Brain microvascular endothelial cell (primary cell): ENCODE data around the gene IGIP.

ENCODE experiments used
- DNase-seq: peaks from one replicate; pipeline ENCODE4 v3.0.0-alpha.2; 2020
- H3K27ac ChIP-seq: fragments of 250-450 bp; sonication (Bioruptor Pico); 2 replicates; pipeline ENCODE4 v1.5.1; 2020; ENCODE audit warnings: mild to moderate bottlenecking, moderate library complexity
- H3K27me3 ChIP-seq: fragments of 250-450 bp; sonication (Bioruptor Pico); replicated peaks from 2 replicates; pipeline ENCODE4 v1.5.1; 2020; ENCODE audit warnings: mild to moderate bottlenecking
- H3K36me3 ChIP-seq: fragments of 250-450 bp; sonication (Bioruptor Pico); replicated peaks from 2 replicates; pipeline ENCODE4 v1.5.1; 2020; ENCODE audit warnings: mild to moderate bottlenecking
- H3K4me3 ChIP-seq: 2 replicates; pipeline ENCODE4 v1.5.1; 2011; ENCODE audit warnings: low read depth, mild to moderate bottlenecking, control low read depth, low read length, moderate library complexity
- in situ Hi-C: cut with HindIII; loops from 2 replicates; pipeline ENCODE4 v1.10.0; 2017; ENCODE audit warnings: low sequenced_read_pairs, low pct_ligation_motif_present
- TF ChIP-seq, protein P1 (sequence below): IDR thresholded peaks from 2 replicates; pipeline ENCODE4 v1.5.1; 2011; ENCODE audit warnings: low read depth, mild to moderate bottlenecking, moderate library complexity, low read length, control low read depth, inconsistent platforms; ENCODE audit errors: missing control alignments

IGIP gene

GRCh38 chr5:140145256-140145655 lies 19.5 kb downstream of the IGIP start:
- in situ Hi-C loops = no loop called here
- Histone ChIP-seq H3K4me3 (no peak overlapping the region), H3K27ac (no peak overlapping the region), H3K27me3 (no peaks in the 10 kb centered on the region), H3K36me3 (no peaks in the 10 kb centered on the region)
- TF ChIP-seq, protein P1, sequence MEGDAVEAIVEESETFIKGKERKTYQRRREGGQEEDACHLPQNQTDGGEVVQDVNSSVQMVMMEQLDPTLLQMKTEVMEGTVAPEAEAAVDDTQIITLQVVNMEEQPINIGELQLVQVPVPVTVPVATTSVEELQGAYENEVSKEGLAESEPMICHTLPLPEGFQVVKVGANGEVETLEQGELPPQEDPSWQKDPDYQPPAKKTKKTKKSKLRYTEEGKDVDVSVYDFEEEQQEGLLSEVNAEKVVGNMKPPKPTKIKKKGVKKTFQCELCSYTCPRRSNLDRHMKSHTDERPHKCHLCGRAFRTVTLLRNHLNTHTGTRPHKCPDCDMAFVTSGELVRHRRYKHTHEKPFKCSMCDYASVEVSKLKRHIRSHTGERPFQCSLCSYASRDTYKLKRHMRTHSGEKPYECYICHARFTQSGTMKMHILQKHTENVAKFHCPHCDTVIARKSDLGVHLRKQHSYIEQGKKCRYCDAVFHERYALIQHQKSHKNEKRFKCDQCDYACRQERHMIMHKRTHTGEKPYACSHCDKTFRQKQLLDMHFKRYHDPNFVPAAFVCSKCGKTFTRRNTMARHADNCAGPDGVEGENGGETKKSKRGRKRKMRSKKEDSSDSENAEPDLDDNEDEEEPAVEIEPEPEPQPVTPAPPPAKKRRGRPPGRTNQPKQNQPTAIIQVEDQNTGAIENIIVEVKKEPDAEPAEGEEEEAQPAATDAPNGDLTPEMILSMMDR = no peak
- no peak for DNase-seq

DNA sequence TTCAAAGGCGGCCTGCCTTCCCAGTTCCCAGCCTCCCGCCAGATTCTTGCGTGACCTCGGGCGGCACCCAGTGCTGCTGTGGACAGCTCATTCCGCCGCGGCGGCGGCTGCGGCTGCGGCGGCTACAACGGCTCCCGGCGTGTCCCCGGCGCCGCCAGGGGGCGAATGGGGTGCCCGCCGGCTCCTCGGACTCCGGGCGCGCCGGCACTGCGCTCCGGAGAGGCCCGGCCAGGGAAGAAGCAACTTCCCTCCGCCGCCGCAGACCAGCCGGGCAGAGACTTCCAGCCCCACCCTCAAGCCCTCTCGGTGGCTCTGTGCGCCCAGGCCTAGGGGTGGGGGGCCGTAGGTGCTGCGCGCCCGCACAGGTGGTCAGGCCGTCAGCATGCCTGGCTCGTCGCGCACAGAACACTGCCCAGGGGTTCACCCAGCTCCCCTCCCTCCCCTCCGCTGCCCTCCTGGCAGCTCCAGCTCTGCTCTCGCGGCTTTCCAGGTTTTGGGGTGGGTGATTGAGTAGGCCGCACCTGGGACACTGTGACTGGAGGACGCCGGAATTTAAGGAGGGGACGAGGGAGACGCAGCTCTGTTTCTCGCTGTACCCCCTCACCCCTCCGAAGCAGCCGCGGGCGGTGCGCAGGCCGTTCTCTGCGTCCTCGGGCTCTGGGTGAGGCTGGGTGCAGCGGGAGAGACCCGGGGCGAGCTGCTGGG lies 20.2 kb downstream of the IGIP start:
- Histone ChIP-seq H3K27ac (no peak overlapping the region), H3K27me3 (no peaks in the 10 kb centered on the region), H3K36me3 (no peaks in the 10 kb centered on the region), H3K4me3 (peak overlapping the region; percentile 47)
- TF ChIP-seq, protein P1 = peak; percentile 46
- DNase-seq = peak; percentile 42
- in situ Hi-C loops = no loop called here

- Histone ChIP-seq H3K4me3 (no peak overlapping the region), H3K36me3 (no peaks in the 10 kb centered on the region), H3K27ac (no peak overlapping the region), H3K27me3 (no peaks in the 10 kb centered on the region)
- in situ Hi-C loops = no loop called here
- TF ChIP-seq, protein P1 = no peak
- DNase-seq = no peak
Observed at GRCh38 chr5:140146523-140146842, 20.7 kb downstream of the IGIP start.

DNA sequence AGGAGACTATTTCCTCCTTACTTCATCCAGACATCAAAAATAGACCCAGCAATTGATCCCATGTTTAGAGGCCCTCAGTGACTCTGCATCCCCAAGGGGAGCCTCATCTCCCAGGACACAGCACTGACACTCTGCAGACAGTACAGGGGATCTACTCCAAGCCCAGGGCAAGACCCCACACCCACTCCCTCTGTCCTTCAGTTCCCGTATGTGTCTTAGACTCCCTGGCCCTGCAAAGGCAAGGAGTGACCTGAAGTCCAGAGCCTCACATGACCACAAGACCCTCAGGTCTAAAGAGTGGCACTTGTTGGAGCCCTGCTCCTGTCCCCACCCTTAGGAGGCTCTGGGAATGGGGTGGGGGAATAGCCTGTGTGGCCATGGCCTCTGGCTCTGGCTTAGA lies 21.7 kb downstream of the IGIP start:
- in situ Hi-C loops = no loop called here
- Histone ChIP-seq H3K27me3 (no peaks in the 10 kb centered on the region), H3K4me3 (no peak overlapping the region), H3K27ac (no peak overlapping the region), H3K36me3 (no peaks in the 10 kb centered on the region)
- no peak for DNase-seq
- TF ChIP-seq, protein P1 = no peak

DNA sequence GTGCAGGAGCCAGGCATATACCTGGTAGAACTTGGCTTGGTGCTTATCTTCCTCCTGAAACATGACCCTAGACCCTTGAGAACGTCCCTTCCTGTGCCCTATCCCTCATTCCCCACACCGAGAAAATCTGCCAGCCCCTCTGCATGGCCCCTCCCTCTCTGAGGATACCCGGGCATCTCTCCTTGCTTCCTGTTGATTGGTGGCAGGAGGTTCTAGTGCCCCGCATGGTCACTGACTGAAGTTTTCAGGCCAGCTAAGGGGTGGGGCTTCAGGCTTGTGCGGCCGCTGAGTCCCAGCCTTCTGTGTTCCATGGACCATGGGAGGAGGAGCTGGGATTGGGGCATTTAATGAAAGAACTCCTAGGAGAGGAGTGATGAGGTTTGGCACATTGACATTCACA lies 22.8 kb downstream of the IGIP start:
- Histone ChIP-seq H3K36me3 (no peaks in the 10 kb centered on the region), H3K4me3 (no peak overlapping the region), H3K27me3 (no peaks in the 10 kb centered on the region), H3K27ac (no peak overlapping the region)
- peak; percentile 9 for DNase-seq
- in situ Hi-C loops = no loop called here
- TF ChIP-seq, protein P1 = peak; percentile 33

DNA sequence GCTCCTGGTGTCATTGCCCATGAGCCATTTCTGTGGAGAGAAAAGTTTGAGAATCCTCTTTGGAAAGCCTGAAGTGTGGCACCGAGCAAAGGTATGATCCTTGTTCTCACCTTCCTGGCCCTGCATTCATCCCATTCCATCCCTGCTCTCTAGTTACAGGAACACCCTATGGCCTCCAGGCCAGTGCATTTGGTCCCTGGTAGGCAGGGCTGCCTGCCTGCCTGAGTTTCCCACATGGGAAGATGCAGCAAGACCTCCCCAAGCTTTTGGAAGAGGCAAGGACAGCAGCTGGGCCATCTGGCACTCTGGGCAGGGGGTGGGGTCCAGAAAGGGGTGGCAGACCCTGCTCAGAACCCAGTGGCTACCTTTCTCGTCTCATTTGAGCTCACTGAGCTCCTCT lies 24.5 kb downstream of the IGIP start:
- TF ChIP-seq, protein P1 = no peak
- no peak overlapping the region for H3K4me3 ChIP-seq
- no peak for DNase-seq
- in situ Hi-C loops = no loop called here
- no peaks in the 10 kb centered on the region for H3K27me3 ChIP-seq
- no peaks in the 10 kb centered on the region for H3K36me3 ChIP-seq
- H3K27ac ChIP-seq = no peak overlapping the region
